ENCODE measurements around the gene SYNE2. TPM values are rescaled to one million over a fixed set of nuclear protein-coding genes. Genes with fewer than 3 reads are reported as not detected.

SYNE2 gene
- total and polyA plus RNA-seq, 2 donors from 2014 or later, result 65.9 to 461 TPM

GRCh38 chr14:64098120-64098519, 245.3 kb downstream of the SYNE2 start:
- Histone ChIP-seq H3K4me1 (ENCODE audit: control insufficient read depth in 2 of 3, insufficient read depth in 2 of 3, low read depth in 1 of 3, low read length in 3 of 3) (peaks cover 0 to 11% (median 8%) of the 10 kb centered on the region in 3 donors), H3K36me3 (ENCODE audit: control insufficient read depth in 2 of 3, insufficient read depth in 3 of 3, low read length in 3 of 3) (peaks cover 2 to 42% (median 17%) of the 10 kb centered on the region in 3 donors), H3K9ac (ENCODE audit: low read length in 3 of 3) (no peak overlapping the region)

GRCh38 chr14:64107438-64107837, 254.6 kb downstream of the SYNE2 start:
- DNase-seq, result no peak
- H3K4me1 ChIP-seq (ENCODE audit: control insufficient read depth in 2 of 3, insufficient read depth in 2 of 3, low read depth in 1 of 3, low read length in 3 of 3), result peaks cover 0 to 8% (median 2%) of the 10 kb centered on the region in 3 donors

More at GRCh38 chr14:64098120-64098519, 245.3 kb downstream of the SYNE2 start:
- no peak for DNase-seq
- intact Hi-C loops (cut with DNase I), result no loop called here
- no peak for FAIRE-seq
- Histone ChIP-seq H3K27ac (ENCODE audit: low read depth in 2 of 2, low read length in 2 of 2) (no peak overlapping the region), H3K9me3 (ENCODE audit: control insufficient read depth in 2 of 3, insufficient read depth in 1 of 3, low read length in 3 of 3) (no peaks in the 10 kb centered on the region), H3K27me3 (ENCODE audit: control insufficient read depth, insufficient read depth, low read length) (no peaks in the 10 kb centered on the region), H3K4me3 (ENCODE audit: low read length in 3 of 3) (no peak overlapping the region)
- no peak for TF ChIP-seq CTCF (IDR thresholded peaks at IDR 0.05; ENCODE audit: borderline replicate concordance, extremely low read depth, insufficient read depth)

GRCh38 chr14:64109819-64110554, 257.2 kb downstream of the SYNE2 start:
- Histone ChIP-seq H3K4me3 (ENCODE audit: low read length in 3 of 3) (no peak overlapping the region), H3K27me3 (ENCODE audit: control insufficient read depth, insufficient read depth, low read length) (no peaks in the 10 kb centered on the region), H3K4me1 (ENCODE audit: control insufficient read depth in 2 of 3, insufficient read depth in 2 of 3, low read depth in 1 of 3, low read length in 3 of 3) (peaks cover 0 to 15% (median 6%) of the 10 kb centered on the region in 3 donors), H3K27ac (ENCODE audit: low read depth in 2 of 2, low read length in 2 of 2) (no peak overlapping the region), H3K9ac (ENCODE audit: low read length in 3 of 3) (no peak overlapping the region), H3K9me3 (ENCODE audit: control insufficient read depth in 2 of 3, insufficient read depth in 1 of 3, low read length in 3 of 3) (no peaks in the 10 kb centered on the region), H3K36me3 (ENCODE audit: control insufficient read depth in 2 of 3, insufficient read depth in 3 of 3, low read length in 3 of 3) (peaks cover 4 to 34% (median 21%) of the 10 kb centered on the region in 3 donors)
- no peak for TF ChIP-seq CTCF (IDR thresholded peaks at IDR 0.05; ENCODE audit: borderline replicate concordance, extremely low read depth, insufficient read depth)
- DNase-seq (no peak), FAIRE-seq (no peak)
- intact Hi-C loops (cut with DNase I), result no loop called here

More at GRCh38 chr14:64107438-64107837, 254.6 kb downstream of the SYNE2 start:
- intact Hi-C loops (cut with DNase I), result no loop called here
- Histone ChIP-seq H3K36me3 (ENCODE audit: control insufficient read depth in 2 of 3, insufficient read depth in 3 of 3, low read length in 3 of 3) (peaks cover 7 to 41% (median 24%) of the 10 kb centered on the region in 3 donors), H3K9me3 (ENCODE audit: control insufficient read depth in 2 of 3, insufficient read depth in 1 of 3, low read length in 3 of 3) (no peaks in the 10 kb centered on the region), H3K27ac (ENCODE audit: low read depth in 2 of 2, low read length in 2 of 2) (no peak overlapping the region), H3K9ac (ENCODE audit: low read length in 3 of 3) (no peak overlapping the region), H3K4me3 (ENCODE audit: low read length in 3 of 3) (no peak overlapping the region), H3K27me3 (ENCODE audit: control insufficient read depth, insufficient read depth, low read length) (no peaks in the 10 kb centered on the region)
- no peak for FAIRE-seq
- no peak for TF ChIP-seq CTCF (IDR thresholded peaks at IDR 0.05; ENCODE audit: borderline replicate concordance, extremely low read depth, insufficient read depth)

Data from kidney (tissue), 14 donors.